PC-3 (cell line): ENCODE results near the gene SMIM5.

Source experiments
- CTCF ChIP-seq: fragments of 300-600 bp; sonication (generic); conservative IDR thresholded peaks from 2 replicates; pipeline ENCODE4 v1.5.1; 2017; ENCODE audit warnings: antibody characterized with exemption, low read depth, mild to moderate bottlenecking, low read length
- EZH2 ChIP-seq: fragments of 300-600 bp; sonication (generic); IDR thresholded peaks from one replicate; pipeline ENCODE4 v1.6.1; 2017; ENCODE audit warnings: antibody characterized with exemption, mild to moderate bottlenecking, low read length; ENCODE audit not compliant: unreplicated experiment
- EZH2phosphoT487 ChIP-seq: fragments of 300-600 bp; sonication (generic); IDR thresholded peaks from 2 replicates; pipeline ENCODE4 v1.6.1; 2018; ENCODE audit warnings: mild to moderate bottlenecking, antibody characterized with exemption, low read length, borderline replicate concordance

DNA sequence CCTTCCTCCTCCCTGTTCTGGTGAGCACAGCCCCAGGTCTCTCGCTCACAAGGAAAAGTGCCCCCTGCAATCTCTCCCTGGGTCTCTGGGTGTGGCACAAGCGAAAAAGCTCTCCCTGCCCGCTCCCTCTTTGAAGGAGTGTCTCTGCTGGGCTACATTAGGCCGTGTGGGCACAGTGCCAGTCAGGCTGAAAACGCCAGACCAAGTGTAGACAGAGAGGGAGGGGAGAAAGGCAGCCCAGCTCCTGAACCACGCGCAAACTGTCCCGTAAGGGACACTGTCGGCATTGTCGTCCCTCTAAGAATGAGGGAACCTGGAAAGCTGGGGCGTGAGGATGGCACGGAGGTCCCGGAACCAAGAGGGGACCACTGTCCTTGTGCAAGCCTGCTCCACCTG, 3.9 kb downstream of the SMIM5 start:
- TF ChIP-seq CTCF (no peak), EZH2 (no peak), EZH2phosphoT487 (no peak)
